Activated CD4-positive, alpha-beta T cell treated with anti-CD3 and anti-CD28 coated beads for 1 hour (primary cell): ENCODE measurements around the gene TMCO6.
A peak's percentile ranks its signal among the peaks of the same experiment; 100 is the strongest.

Source experiments
- DNase-seq: peaks from one replicate; pipeline ENCODE4 v3.0.0-alpha.2; 2020

The TMCO6 gene

GRCh38 chr5:140674211-140674610, 35.0 kb downstream of the TMCO6 start:
- DNase-seq: no peak

- DNase-seq: no peak
Measured at GRCh38 chr5:140674629-140675028, 35.4 kb downstream of the TMCO6 start.

GRCh38 chr5:140677947-140678346, 38.7 kb downstream of the TMCO6 start:
- DNase-seq: no peak

GRCh38 chr5:140678993-140679392, 39.7 kb downstream of the TMCO6 start:
- no peak for DNase-seq

GRCh38 chr5:140690376-140690932, 51.2 kb downstream of the TMCO6 start:
- DNase-seq: no peak

GRCh38 chr5:140690941-140691924, 52.0 kb downstream of the TMCO6 start, which contains the start of the genes HARS1 and HARS2:
TSS of gene HARS1 (minus strand) at chr5:140691370. CDS start at chr5:140691304, 66 bp downstream.
TSS of gene HARS2 (plus strand) at chr5:140691455. CDS start at chr5:140691649, 194 bp downstream.
- DNase-seq: peak; percentile 69

- DNase-seq: no peak
Measured at GRCh38 chr5:140694276-140694675, 55.0 kb downstream of the TMCO6 start.
